Activated CD4-positive, alpha-beta T cell treated with anti-CD3 and anti-CD28 coated beads for 24 hours (primary cell): ENCODE results near the gene MYH8.

ENCODE experiments used
- DNase-seq, 2 donors: peaks; one replicate each; pipeline ENCODE4 v3.0.0-alpha.2; 2020; ENCODE audit warnings: low read depth in 2 of 2

MYH8 gene

GRCh38 chr17:10384175-10384574, 37.6 kb downstream of the MYH8 start:
- no peak for DNase-seq

- no peak for DNase-seq
These were observed 40.9 kb downstream of the MYH8 start for GRCh38 chr17:10380631-10381408.

- no peak for DNase-seq
These were observed 48.8 kb downstream of the MYH8 start, which contains the start of gene MYH13 for GRCh38 chr17:10372906-10373305. Gene MYH13 (minus strand): TSS chr17:10373006. CDS start chr17:10364530, 8,476 bp downstream.

GRCh38 chr17:10370016-10370608, 51.6 kb downstream of the MYH8 start:
- DNase-seq, result no peak

GRCh38 chr17:10369239-10369638, 52.5 kb downstream of the MYH8 start:
- no peak for DNase-seq

GRCh38 chr17:10368561-10368960, 53.2 kb downstream of the MYH8 start:
- DNase-seq, result no peak

DNA sequence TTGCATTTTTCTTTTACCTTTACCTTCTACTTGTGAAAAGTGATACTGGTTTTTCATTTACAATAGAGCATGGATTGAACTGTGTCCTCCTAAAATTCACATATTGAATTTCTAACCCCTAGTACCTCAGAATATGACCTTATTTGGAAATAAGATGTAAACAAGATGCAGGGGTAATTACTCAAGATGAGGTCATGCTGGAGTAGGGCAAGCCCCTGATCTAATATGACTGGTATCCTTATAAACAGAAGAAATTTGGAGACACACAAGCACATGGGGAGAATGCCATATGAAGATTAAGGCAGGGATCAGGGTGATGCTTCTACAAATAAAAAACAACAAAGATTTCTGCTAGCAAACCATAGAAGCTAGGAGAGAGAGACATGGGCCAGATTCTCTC, 61.2 kb downstream of the MYH8 start:
- no peak for DNase-seq

- DNase-seq, result no peak
These were observed 64.0 kb downstream of the MYH8 start for GRCh38 chr17:10357768-10358167.

DNA sequence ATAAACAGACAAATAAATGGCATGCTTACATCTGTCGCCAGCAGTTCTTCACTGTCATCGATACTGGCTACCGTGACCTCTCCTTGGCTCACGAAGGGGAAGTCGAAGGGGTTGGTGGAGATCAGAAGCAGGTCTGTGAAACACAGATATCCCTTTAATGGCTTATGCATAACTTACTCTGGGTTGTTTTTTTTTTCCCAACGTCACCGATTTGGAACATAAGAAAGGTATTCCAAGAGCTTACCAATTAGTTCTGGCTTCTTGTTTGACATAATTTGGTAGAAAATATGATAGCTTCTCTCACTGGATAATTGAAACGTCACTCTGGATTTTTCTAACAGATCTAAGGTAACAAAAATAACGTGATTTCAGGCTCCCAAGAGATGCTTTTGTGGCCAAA, 67.1 kb downstream of the MYH8 start:
- DNase-seq, result no peak

- DNase-seq, result no peak
These were observed 68.9 kb downstream of the MYH8 start for GRCh38 chr17:10352893-10353292.

- DNase-seq, result no peak
These were observed 72.3 kb downstream of the MYH8 start for GRCh38 chr17:10349403-10349802.

- no peak for DNase-seq
These were observed 76.9 kb downstream of the MYH8 start for GRCh38 chr17:10344816-10345215.
